Panc1 (cell line): Measurements from ENCODE around the gene RALGPS1. TPM values are rescaled to one million over a fixed set of nuclear protein-coding genes. Genes with fewer than 3 reads are reported as not detected.

Source experiments
- ATAC-seq: fragments of 200-7000 bp; cut with Tn5 transposase; 2 replicates; pipeline ENCODE4 v1.9.1; 2020; ENCODE audit warnings: mild to moderate bottlenecking, moderate library complexity
- BruUV-seq: library from RNA; stranded (reverse); fragments of 400-500 nt; replicated peaks from 2 replicates; lab custom pipeline; 2021; lab: Mats Ljungman, UMichigan
- CTCF ChIA-PET: fragments of 300-600 bp; sonication (Branson Sonifier 250); formaldehyde crosslinking; loops from one replicate; lab custom pipeline; 2022; ENCODE audit warnings: antibody characterized with exemption; lab: Charles Lee
- POLR2A ChIA-PET: fragments of 300-600 bp; sonication (Branson Sonifier 250); formaldehyde crosslinking; loops from one replicate; lab custom pipeline; 2022; ENCODE audit warnings: antibody characterized with exemption; lab: Charles Lee
- DNase-seq: peaks from one replicate; pipeline ENCODE4 v3.0.0-alpha.2; 2010; ENCODE audit warnings: low read depth, low spot score
- H3K27ac ChIP-seq: 2 replicates; pipeline ENCODE4 v1.5.1; 2011; ENCODE audit warnings: mild to moderate bottlenecking, low read length, inconsistent platforms
- H3K27me3 ChIP-seq: fragments of 200-500 bp; sonication (Bioruptor generic); 2 replicates; pipeline ENCODE4 v1.6.0; 2014; ENCODE audit warnings: low read length, inconsistent platforms; ENCODE audit not compliant: control insufficient read depth, insufficient read depth
- H3K36me3 ChIP-seq: fragments of 200-500 bp; sonication (Bioruptor generic); 2 replicates; pipeline ENCODE4 v1.5.1; 2014; ENCODE audit warnings: inconsistent platforms, mild to moderate bottlenecking, low read length, moderate library complexity; ENCODE audit not compliant: control insufficient read depth, insufficient read depth
- H3K4me1 ChIP-seq: 2 replicates; pipeline ENCODE4 v1.5.1; 2011; ENCODE audit warnings: inconsistent platforms, mild to moderate bottlenecking, low read length, moderate library complexity; ENCODE audit not compliant: control insufficient read depth, insufficient read depth
- H3K4me3 ChIP-seq, 2 experiments: 2 replicates each; pipeline ENCODE4 v1.5.1; 2011 to 2012; ENCODE audit warnings: low read depth in 2 of 2, low read length in 2 of 2, mild to moderate bottlenecking in 2 of 2, inconsistent platforms in 1 of 2, moderate library complexity in 1 of 2
- H3K9me3 ChIP-seq: fragments of 200-500 bp; sonication (Bioruptor generic); 2 replicates; pipeline ENCODE4 v1.5.1; 2014; ENCODE audit warnings: low read depth, mild to moderate bottlenecking, inconsistent platforms, low read length, moderate library complexity; ENCODE audit not compliant: control insufficient read depth, insufficient read depth
- POLR2AphosphoS5 ChIP-seq: IDR thresholded peaks from 2 replicates; pipeline ENCODE4 v1.6.1; 2012; ENCODE audit warnings: mild to moderate bottlenecking, low read depth, low read length, moderate library complexity
- SIN3A ChIP-seq: IDR thresholded peaks from 2 replicates; pipeline ENCODE4 v1.6.1; 2012; ENCODE audit warnings: low read depth, mild to moderate bottlenecking, low read length, moderate library complexity, borderline replicate concordance; ENCODE audit not compliant: insufficient read depth
- TCF7L2 ChIP-seq: IDR thresholded peaks from 2 replicates; pipeline ENCODE4 v1.6.1; 2011; ENCODE audit warnings: mild to moderate bottlenecking, low read depth, low read length, inconsistent platforms
- in situ Hi-C: cut with HindIII; loops from 2 replicates; pipeline ENCODE4 v1.10.0; 2016; ENCODE audit warnings: low sequenced_read_pairs, low pct_unique_long_range_greater_than_20kb
- intact Hi-C: fragments of 100-400 bp; cut with micrococcal nuclease; formaldehyde crosslinking; loops from one replicate; pipeline ENCODE4 v1.10.0; 2022; ENCODE audit not compliant: unreplicated experiment
- total RNA-seq: library from RNA; stranded (reverse); gene quantifications from one replicate; pipeline ENCODE4 v1.2.1, GENCODE V29; 2021; ENCODE audit not compliant: unreplicated experiment
- TF ChIP-seq, protein P1 (sequence below): fragments of 450-650 bp; IDR thresholded peaks from 2 replicates; pipeline ENCODE4 v1.5.1; 2017; ENCODE audit warnings: mild to moderate bottlenecking
- TF ChIP-seq, protein P2 (sequence below), 2 experiments: IDR thresholded peaks; 2 replicates each; pipeline ENCODE4 v1.6.1; 2011 to 2012; ENCODE audit warnings: low read depth in 2 of 2, control low read depth in 1 of 2, low read length in 1 of 2, mild to moderate bottlenecking in 1 of 2, moderate library complexity in 1 of 2; ENCODE audit not compliant: insufficient read depth in 1 of 2

RALGPS1 gene
- total RNA-seq, 1 experiment from 2014 or later, result 7.2 TPM

DNA sequence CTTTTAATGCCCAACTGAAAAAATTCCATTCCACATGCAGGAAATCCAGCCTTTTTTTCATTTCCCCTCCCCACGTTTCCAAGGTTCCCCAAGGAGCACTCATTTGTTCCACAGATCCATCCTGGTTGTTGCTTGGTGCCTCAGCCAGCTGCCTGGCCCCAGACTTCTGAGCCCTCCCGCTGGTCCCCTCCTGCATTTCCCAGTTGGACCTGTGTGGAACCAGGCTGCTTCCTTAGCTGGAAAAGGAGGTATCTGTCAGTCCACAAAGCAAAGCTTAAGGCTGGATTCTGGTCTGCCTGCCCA lies 163.0 kb downstream of the RALGPS1 start:
- BruUV-seq, result no TSS peak
- H3K27me3 ChIP-seq, result no peaks in the 10 kb centered on the region
- CTCF ChIA-PET, result no interaction called here
- no peak for ATAC-seq
- no peak overlapping the region for H3K27ac ChIP-seq
- H3K4me1 ChIP-seq, result peaks cover 9% of the 10 kb centered on the region; the same call in 1 of the 2 replicates
- TF ChIP-seq SIN3A (no peak), POLR2AphosphoS5 (no peak), TCF7L2 (no peak)
- TF ChIP-seq, protein P1, sequence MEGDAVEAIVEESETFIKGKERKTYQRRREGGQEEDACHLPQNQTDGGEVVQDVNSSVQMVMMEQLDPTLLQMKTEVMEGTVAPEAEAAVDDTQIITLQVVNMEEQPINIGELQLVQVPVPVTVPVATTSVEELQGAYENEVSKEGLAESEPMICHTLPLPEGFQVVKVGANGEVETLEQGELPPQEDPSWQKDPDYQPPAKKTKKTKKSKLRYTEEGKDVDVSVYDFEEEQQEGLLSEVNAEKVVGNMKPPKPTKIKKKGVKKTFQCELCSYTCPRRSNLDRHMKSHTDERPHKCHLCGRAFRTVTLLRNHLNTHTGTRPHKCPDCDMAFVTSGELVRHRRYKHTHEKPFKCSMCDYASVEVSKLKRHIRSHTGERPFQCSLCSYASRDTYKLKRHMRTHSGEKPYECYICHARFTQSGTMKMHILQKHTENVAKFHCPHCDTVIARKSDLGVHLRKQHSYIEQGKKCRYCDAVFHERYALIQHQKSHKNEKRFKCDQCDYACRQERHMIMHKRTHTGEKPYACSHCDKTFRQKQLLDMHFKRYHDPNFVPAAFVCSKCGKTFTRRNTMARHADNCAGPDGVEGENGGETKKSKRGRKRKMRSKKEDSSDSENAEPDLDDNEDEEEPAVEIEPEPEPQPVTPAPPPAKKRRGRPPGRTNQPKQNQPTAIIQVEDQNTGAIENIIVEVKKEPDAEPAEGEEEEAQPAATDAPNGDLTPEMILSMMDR, result no peak
- TF ChIP-seq, protein P2, sequence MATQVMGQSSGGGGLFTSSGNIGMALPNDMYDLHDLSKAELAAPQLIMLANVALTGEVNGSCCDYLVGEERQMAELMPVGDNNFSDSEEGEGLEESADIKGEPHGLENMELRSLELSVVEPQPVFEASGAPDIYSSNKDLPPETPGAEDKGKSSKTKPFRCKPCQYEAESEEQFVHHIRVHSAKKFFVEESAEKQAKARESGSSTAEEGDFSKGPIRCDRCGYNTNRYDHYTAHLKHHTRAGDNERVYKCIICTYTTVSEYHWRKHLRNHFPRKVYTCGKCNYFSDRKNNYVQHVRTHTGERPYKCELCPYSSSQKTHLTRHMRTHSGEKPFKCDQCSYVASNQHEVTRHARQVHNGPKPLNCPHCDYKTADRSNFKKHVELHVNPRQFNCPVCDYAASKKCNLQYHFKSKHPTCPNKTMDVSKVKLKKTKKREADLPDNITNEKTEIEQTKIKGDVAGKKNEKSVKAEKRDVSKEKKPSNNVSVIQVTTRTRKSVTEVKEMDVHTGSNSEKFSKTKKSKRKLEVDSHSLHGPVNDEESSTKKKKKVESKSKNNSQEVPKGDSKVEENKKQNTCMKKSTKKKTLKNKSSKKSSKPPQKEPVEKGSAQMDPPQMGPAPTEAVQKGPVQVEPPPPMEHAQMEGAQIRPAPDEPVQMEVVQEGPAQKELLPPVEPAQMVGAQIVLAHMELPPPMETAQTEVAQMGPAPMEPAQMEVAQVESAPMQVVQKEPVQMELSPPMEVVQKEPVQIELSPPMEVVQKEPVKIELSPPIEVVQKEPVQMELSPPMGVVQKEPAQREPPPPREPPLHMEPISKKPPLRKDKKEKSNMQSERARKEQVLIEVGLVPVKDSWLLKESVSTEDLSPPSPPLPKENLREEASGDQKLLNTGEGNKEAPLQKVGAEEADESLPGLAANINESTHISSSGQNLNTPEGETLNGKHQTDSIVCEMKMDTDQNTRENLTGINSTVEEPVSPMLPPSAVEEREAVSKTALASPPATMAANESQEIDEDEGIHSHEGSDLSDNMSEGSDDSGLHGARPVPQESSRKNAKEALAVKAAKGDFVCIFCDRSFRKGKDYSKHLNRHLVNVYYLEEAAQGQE (IDR thresholded peaks at IDR 0.05; ENCODE audit: insufficient read depth in 1 of 2, low read depth in 2 of 2, low read length in 1 of 2), result no peak
- H3K9me3 ChIP-seq, result no peaks in the 10 kb centered on the region
- no peak overlapping the region for H3K4me3 ChIP-seq
- intact Hi-C loops (no loop called here), in situ Hi-C loops (no loop called here)
- POLR2A ChIA-PET, result no interaction called here
- H3K36me3 ChIP-seq, result no peaks in the 10 kb centered on the region
- no peak for DNase-seq

DNA sequence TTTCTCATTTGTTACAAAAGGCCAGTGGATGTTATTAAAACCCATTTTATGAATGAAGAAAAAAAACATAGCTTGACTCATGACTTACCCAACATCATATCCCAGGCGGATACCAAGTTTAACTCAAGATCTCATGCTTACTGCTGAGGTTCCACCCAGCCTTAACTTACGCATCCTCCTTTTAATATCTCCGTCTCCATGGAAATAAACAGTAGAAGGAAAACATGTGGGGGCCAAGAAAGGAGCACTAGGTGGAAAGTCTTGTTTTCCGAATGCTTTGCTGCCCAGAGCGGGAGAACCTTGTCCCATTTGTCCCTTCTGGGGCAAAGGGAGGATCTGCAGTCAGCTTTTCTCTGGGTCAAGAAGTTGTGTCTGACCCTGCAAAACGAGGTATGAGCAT lies 163.8 kb downstream of the RALGPS1 start:
- intact Hi-C loops, result no loop called here
- DNase-seq (no peak), ATAC-seq (no peak)
- no TSS peak for BruUV-seq
- Histone ChIP-seq H3K27me3 (no peaks in the 10 kb centered on the region), H3K36me3 (no peaks in the 10 kb centered on the region), H3K4me1 (peaks cover 9% of the 10 kb centered on the region; the same call in 1 of the 2 replicates), H3K9me3 (no peaks in the 10 kb centered on the region), H3K27ac (no peak overlapping the region), H3K4me3 (no peak overlapping the region)
- CTCF ChIA-PET, result no interaction called here
- in situ Hi-C loops, result no loop called here
- TF ChIP-seq POLR2AphosphoS5 (no peak), SIN3A (no peak), TCF7L2 (no peak)
- TF ChIP-seq, protein P1, result no peak
- TF ChIP-seq, protein P2 (IDR thresholded peaks at IDR 0.05; ENCODE audit: insufficient read depth in 1 of 2, low read depth in 2 of 2, low read length in 1 of 2), result no peak
- POLR2A ChIA-PET, result no interaction called here
